Measurements from ENCODE around the gene EPHB2. TPM values are rescaled to one million over a fixed set of nuclear protein-coding genes. Genes with fewer than 3 reads are reported as not detected.

The EPHB2 gene
- total and polyA plus RNA-seq, 2 of the 13 experiments (the other 11 are each of a cell fraction or from before 2014, with no cell fraction given) = 0.03 to 0.11 TPM

DNA sequence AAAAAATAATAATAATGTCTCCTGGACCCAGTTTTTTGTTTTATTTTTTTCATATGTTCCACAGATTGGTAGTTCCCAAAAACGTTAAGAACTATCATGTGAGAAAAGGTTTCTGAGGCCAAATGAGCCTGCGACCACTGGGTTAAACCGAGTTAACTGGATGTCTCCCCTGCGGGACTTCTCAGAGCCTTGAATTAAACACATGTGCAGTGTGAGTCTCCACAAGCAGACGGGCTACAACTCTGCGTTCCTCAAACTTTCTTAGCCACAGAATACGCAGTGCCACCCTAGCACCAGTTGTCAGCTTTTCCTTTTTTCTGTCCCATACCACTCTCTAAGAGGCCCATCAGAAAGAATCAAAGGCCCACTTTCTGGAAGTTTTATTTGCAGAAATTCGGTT lies 164.1 kb downstream of the EPHB2 start:
- WGBS (ENCODE audit: low lambda C conversion rate) = 34% methylated on average over 8 of the region's 8 CpGs
- peaks cover 10 to 66% of the 10 kb centered on the region in 2 experiments; a peak in 4 of 5 replicates for H3K27me3 ChIP-seq (ENCODE audit: control insufficient read depth in 1 of 2, insufficient read depth in 2 of 2, low read length in 2 of 2)
- H3K36me3 ChIP-seq (replicated peaks in 1 of 2; ENCODE audit: control insufficient read depth in 1 of 2, insufficient read depth in 2 of 2, low read length in 2 of 2) = no peaks in the 10 kb centered on the region
- H3K4me3 ChIP-seq (replicated peaks in 1 of 3; ENCODE audit: insufficient read depth in 1 of 3, low read depth in 2 of 3, low read length in 3 of 3) = no peak overlapping the region
- POLR2A ChIA-PET = no interaction called here
- H4K20me1 ChIP-seq (ENCODE audit: insufficient read depth, low read length) = no peaks in the 10 kb centered on the region
- no TSS peak for BruUV-seq (replicated peaks)
- no peak overlapping the region for H3K27ac ChIP-seq (ENCODE audit: extremely low read length, insufficient read depth, low read length)
- in situ Hi-C loops (cut with HindIII; ENCODE audit: extremely low pct_ligation_motif_present, low pct_unique_long_range_greater_than_20kb) = loop anchor here (25.0 kb wide), 1 partner anchor 162 kb away; the partner anchor contains the start of gene EPHB2
- H3K4me1 ChIP-seq (ENCODE audit: insufficient read depth, low read length) = 0 out of 2 replicates have a peak, but pooled peaks cover 7% of the 10 kb centered on the region
- no peak overlapping the region for H2AFZ ChIP-seq (ENCODE audit: low read length)
- no peak for ATAC-seq
- TF ChIP-seq TGIF2 (CRISPR knock-in tag; IDR thresholded peaks at IDR 0.05) (no peak), SIN3A (IDR thresholded peaks at IDR 0.05; ENCODE audit: borderline replicate concordance, low read depth, low read length) (no peak), MATR3 (CRISPR knock-in tag; IDR thresholded peaks at IDR 0.05) (no peak), TBX2 (CRISPR knock-in tag; IDR thresholded peaks at IDR 0.05; ENCODE audit: borderline replicate concordance) (no peak), SNRNP70 (IDR thresholded peaks at IDR 0.05; ENCODE audit: low read depth, low read length) (no peak)
- no peak overlapping the region for H3K4me2 ChIP-seq (ENCODE audit: low read depth, low read length)
- intact Hi-C loops (cut with micrococcal nuclease; ENCODE audit: unreplicated experiment) = no loop called here
- no peaks in the 10 kb centered on the region for H3K79me2 ChIP-seq (ENCODE audit: insufficient read depth, low read length)
- FAIRE-seq = no peak
- no peaks in the 10 kb centered on the region for H3K9me3 ChIP-seq (ENCODE audit: low read length)
- DNase-seq (ENCODE audit: low spot score) = no peak
- no peak overlapping the region for H3K9ac ChIP-seq (ENCODE audit: insufficient read depth, low read depth, low read length)
- CTCF ChIA-PET (ENCODE audit: low intra/inter-chr PET ratio, low total read pairs) = no interaction called here

DNA sequence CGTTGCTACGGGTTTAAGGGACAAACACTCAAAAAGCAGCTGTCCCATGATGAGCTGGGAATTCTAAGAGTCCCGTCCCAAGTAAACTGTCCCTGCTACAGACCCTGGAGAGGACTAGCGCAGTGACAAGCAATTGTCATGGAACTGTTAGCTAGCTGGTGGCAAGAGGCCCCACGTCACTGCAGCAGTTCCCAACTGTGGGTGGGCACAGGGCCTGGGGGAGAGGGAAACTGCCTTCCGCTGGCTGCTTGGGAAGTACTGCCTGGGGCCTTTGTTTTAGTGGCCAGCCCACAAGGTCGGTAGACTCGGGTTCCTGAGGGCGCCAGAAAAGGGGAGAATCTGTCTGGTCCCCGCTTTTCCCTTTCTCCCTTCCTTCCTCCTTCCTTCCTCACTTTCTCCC lies 164.6 kb downstream of the EPHB2 start:
- ATAC-seq (no peak), FAIRE-seq (no peak), DNase-seq (ENCODE audit: low spot score) (no peak)
- BruUV-seq (replicated peaks) = no TSS peak
- H3K9ac ChIP-seq (ENCODE audit: insufficient read depth, low read depth, low read length) = no peak overlapping the region
- no peaks in the 10 kb centered on the region for H4K20me1 ChIP-seq (ENCODE audit: insufficient read depth, low read length)
- peaks cover 10 to 68% of the 10 kb centered on the region in 2 experiments; a peak in 4 of 5 replicates for H3K27me3 ChIP-seq (ENCODE audit: control insufficient read depth in 1 of 2, insufficient read depth in 2 of 2, low read length in 2 of 2)
- no peak overlapping the region for H3K4me2 ChIP-seq (ENCODE audit: low read depth, low read length)
- ChIA-PET POLR2A (no interaction called here), CTCF (ENCODE audit: low intra/inter-chr PET ratio, low total read pairs) (no interaction called here)
- H3K79me2 ChIP-seq (ENCODE audit: insufficient read depth, low read length) = no peaks in the 10 kb centered on the region
- 0 out of 2 replicates have a peak, but pooled peaks cover 7% of the 10 kb centered on the region for H3K4me1 ChIP-seq (ENCODE audit: insufficient read depth, low read length)
- WGBS (ENCODE audit: low lambda C conversion rate) = 15% methylated on average over 8 of the region's 10 CpGs
- in situ Hi-C loops (cut with HindIII; ENCODE audit: extremely low pct_ligation_motif_present, low pct_unique_long_range_greater_than_20kb) = loop anchor here (25.0 kb wide), 1 partner anchor 163 kb away; the partner anchor contains the start of gene EPHB2
- H3K9me3 ChIP-seq (ENCODE audit: low read length) = no peaks in the 10 kb centered on the region
- no peaks in the 10 kb centered on the region for H3K36me3 ChIP-seq (replicated peaks in 1 of 2; ENCODE audit: control insufficient read depth in 1 of 2, insufficient read depth in 2 of 2, low read length in 2 of 2)
- intact Hi-C loops (cut with micrococcal nuclease; ENCODE audit: unreplicated experiment) = no loop called here
- no peak overlapping the region for H3K27ac ChIP-seq (ENCODE audit: extremely low read length, insufficient read depth, low read length)
- no peak overlapping the region for H3K4me3 ChIP-seq (replicated peaks in 1 of 3; ENCODE audit: insufficient read depth in 1 of 3, low read depth in 2 of 3, low read length in 3 of 3)
- no peak overlapping the region for H2AFZ ChIP-seq (ENCODE audit: low read length)
- TF ChIP-seq, protein P1, sequence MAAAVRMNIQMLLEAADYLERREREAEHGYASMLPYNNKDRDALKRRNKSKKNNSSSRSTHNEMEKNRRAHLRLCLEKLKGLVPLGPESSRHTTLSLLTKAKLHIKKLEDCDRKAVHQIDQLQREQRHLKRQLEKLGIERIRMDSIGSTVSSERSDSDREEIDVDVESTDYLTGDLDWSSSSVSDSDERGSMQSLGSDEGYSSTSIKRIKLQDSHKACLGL (CRISPR knock-in tag; IDR thresholded peaks at IDR 0.05) = no peak
- TF ChIP-seq HNRNPUL1 (IDR thresholded peaks at IDR 0.05; ENCODE audit: low read depth, low read length) (no peak), ZNF619 (CRISPR knock-in tag; IDR thresholded peaks at IDR 0.05) (no peak), TOE1 (CRISPR knock-in tag; IDR thresholded peaks at IDR 0.05) (no peak), SKI (IDR thresholded peaks at IDR 0.05; ENCODE audit: partially characterized antibody) (no peak), CHD2 (IDR thresholded peaks at IDR 0.05; ENCODE audit: low read depth, low read length) (no peak), KLF13 (CRISPR knock-in tag; IDR thresholded peaks at IDR 0.05) (no peak), ZNF235 (CRISPR knock-in tag; IDR thresholded peaks at IDR 0.05; ENCODE audit: borderline replicate concordance) (no peak), ZNF574 (CRISPR knock-in tag; IDR thresholded peaks at IDR 0.05) (no peak), JUNB (CRISPR knock-in tag; IDR thresholded peaks at IDR 0.05; ENCODE audit: borderline replicate concordance) (no peak)
- TF ChIP-seq, protein P2, sequence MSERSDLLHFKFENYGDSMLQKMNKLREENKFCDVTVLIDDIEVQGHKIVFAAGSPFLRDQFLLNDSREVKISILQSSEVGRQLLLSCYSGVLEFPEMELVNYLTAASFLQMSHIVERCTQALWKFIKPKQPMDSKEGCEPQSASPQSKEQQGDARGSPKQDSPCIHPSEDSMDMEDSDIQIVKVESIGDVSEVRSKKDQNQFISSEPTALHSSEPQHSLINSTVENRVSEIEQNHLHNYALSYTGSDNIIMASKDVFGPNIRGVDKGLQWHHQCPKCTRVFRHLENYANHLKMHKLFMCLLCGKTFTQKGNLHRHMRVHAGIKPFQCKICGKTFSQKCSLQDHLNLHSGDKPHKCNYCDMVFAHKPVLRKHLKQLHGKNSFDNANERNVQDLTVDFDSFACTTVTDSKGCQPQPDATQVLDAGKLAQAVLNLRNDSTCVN (CRISPR knock-in tag; IDR thresholded peaks at IDR 0.05; ENCODE audit: borderline replicate concordance) = no peak

Measured in HepG2 (cell line).